ENCODE results near the gene CREB3L4. TPM values are rescaled to one million over a fixed set of nuclear protein-coding genes. Genes with fewer than 3 reads are reported as not detected.

Gene CREB3L4
- total and polyA plus RNA-seq, 2 donors (not counting 1 experiment from before 2014, with no cell fraction given), result 3.7 to 6.4 TPM

- no peaks in the 10 kb centered on the region for H3K27me3 ChIP-seq (ENCODE audit: control insufficient read depth, insufficient read depth, low read length)
- peak overlapping the region; percentile 52 for H2AFZ ChIP-seq (ENCODE audit: low read length)
- peak overlapping the region; percentile 66 to 91 (median 84) for H3K4me3 ChIP-seq (replicated peaks in 1 of 4; ENCODE audit: control extremely low read depth in 1 of 4, insufficient read depth in 1 of 4, low read depth in 3 of 4, low read length in 4 of 4)
- peaks cover 4% of the 10 kb centered on the region for H3K4me1 ChIP-seq (ENCODE audit: control insufficient read depth, extremely low read depth, insufficient read depth, low read length)
- H3K9me3 ChIP-seq (ENCODE audit: control insufficient read depth, insufficient read depth, low read depth, low read length), result no peaks in the 10 kb centered on the region
- peak overlapping the region; percentile 94 for H3K9ac ChIP-seq (ENCODE audit: insufficient read depth, low read length)
- H3K79me2 ChIP-seq (ENCODE audit: control insufficient read depth, insufficient read depth, low read length), result peaks cover 15% of the 10 kb centered on the region
- TF ChIP-seq CTCF (conservative IDR thresholded peaks at IDR 0.05 in 1 of 2, IDR thresholded peaks at IDR 0.05 in 1 of 2; ENCODE audit: low read depth in 1 of 2, low read length in 2 of 2) (no peak), EZH2 (IDR thresholded peaks at IDR 0.05; ENCODE audit: low read length, missing control alignments) (no peak)
- peak overlapping the region; percentile 99 for H3K4me2 ChIP-seq (ENCODE audit: extremely low read depth, insufficient read depth, low read length)
- H4K20me1 ChIP-seq (ENCODE audit: control insufficient read depth, extremely low read depth, insufficient read depth, low read length), result no peaks in the 10 kb centered on the region
- peaks cover 15% of the 10 kb centered on the region for H3K36me3 ChIP-seq (ENCODE audit: control insufficient read depth, insufficient read depth, low read length)
- peak; percentile 61 to 70 for DNase-seq (ENCODE audit: low read depth in 2 of 2)
- peak overlapping the region; percentile 94 for H3K27ac ChIP-seq (ENCODE audit: insufficient read depth, low read length)
Observed at GRCh38 chr1:153945795-153946621, 21.7 kb upstream of the CREB3L4 start.

- H2AFZ ChIP-seq (ENCODE audit: low read length), result peak within 1 kb of the TSS; percentile 52
- H3K9ac ChIP-seq (ENCODE audit: insufficient read depth, low read length), result peak within 1 kb of the TSS; percentile 94
- peaks cover 18% of the 10 kb centered on the region for H3K36me3 ChIP-seq (ENCODE audit: control insufficient read depth, insufficient read depth, low read length)
- peak; percentile 64 to 73 for DNase-seq (ENCODE audit: low read depth in 2 of 2)
- peak within 1 kb of the TSS; percentile 99 for H3K4me2 ChIP-seq (ENCODE audit: extremely low read depth, insufficient read depth, low read length)
- peaks cover 4% of the 10 kb centered on the region for H3K4me1 ChIP-seq (ENCODE audit: control insufficient read depth, extremely low read depth, insufficient read depth, low read length)
- H3K27me3 ChIP-seq (ENCODE audit: control insufficient read depth, insufficient read depth, low read length), result no peaks in the 10 kb centered on the region
- no peaks in the 10 kb centered on the region for H3K9me3 ChIP-seq (ENCODE audit: control insufficient read depth, insufficient read depth, low read depth, low read length)
- peak within 1 kb of the TSS; percentile 94 for H3K27ac ChIP-seq (ENCODE audit: insufficient read depth, low read length)
- peaks cover 15% of the 10 kb centered on the region for H3K79me2 ChIP-seq (ENCODE audit: control insufficient read depth, insufficient read depth, low read length)
- H4K20me1 ChIP-seq (ENCODE audit: control insufficient read depth, extremely low read depth, insufficient read depth, low read length), result no peaks in the 10 kb centered on the region
- peak within 1 kb of the TSS; percentile 66 to 91 (median 84) for H3K4me3 ChIP-seq (replicated peaks in 1 of 4; ENCODE audit: control extremely low read depth in 1 of 4, insufficient read depth in 1 of 4, low read depth in 3 of 4, low read length in 4 of 4)
- no peak for TF ChIP-seq EZH2 (IDR thresholded peaks at IDR 0.05; ENCODE audit: low read length, missing control alignments)
- TF ChIP-seq CTCF (conservative IDR thresholded peaks at IDR 0.05 in 1 of 2, IDR thresholded peaks at IDR 0.05 in 1 of 2; ENCODE audit: low read depth in 1 of 2, low read length in 2 of 2), result peak; percentile 75 to 80
Observed at GRCh38 chr1:153946622-153947241, 21.0 kb upstream of the CREB3L4 start, which contains the start of gene DENND4B. TSS of gene DENND4B (minus strand) at chr1:153946718. CDS start at chr1:153944374, 2,344 bp downstream.

- Histone ChIP-seq H3K4me3 (replicated peaks in 1 of 4; ENCODE audit: control extremely low read depth in 1 of 4, insufficient read depth in 1 of 4, low read depth in 3 of 4, low read length in 4 of 4) (no peak overlapping the region), H3K27ac (ENCODE audit: insufficient read depth, low read length) (no peak overlapping the region), H3K9me3 (ENCODE audit: control insufficient read depth, insufficient read depth, low read depth, low read length) (no peaks in the 10 kb centered on the region), H3K4me1 (ENCODE audit: control insufficient read depth, extremely low read depth, insufficient read depth, low read length) (peaks cover 2% of the 10 kb centered on the region), H3K27me3 (ENCODE audit: control insufficient read depth, insufficient read depth, low read length) (no peaks in the 10 kb centered on the region), H4K20me1 (ENCODE audit: control insufficient read depth, extremely low read depth, insufficient read depth, low read length) (no peaks in the 10 kb centered on the region), H2AFZ (ENCODE audit: low read length) (no peak overlapping the region), H3K9ac (ENCODE audit: insufficient read depth, low read length) (no peak overlapping the region), H3K4me2 (ENCODE audit: extremely low read depth, insufficient read depth, low read length) (no peak overlapping the region), H3K79me2 (ENCODE audit: control insufficient read depth, insufficient read depth, low read length) (peaks cover 19% of the 10 kb centered on the region), H3K36me3 (ENCODE audit: control insufficient read depth, insufficient read depth, low read length) (peaks cover 20% of the 10 kb centered on the region)
- DNase-seq (ENCODE audit: low read depth in 2 of 2), result no peak
- TF ChIP-seq EZH2 (IDR thresholded peaks at IDR 0.05; ENCODE audit: low read length, missing control alignments) (no peak), CTCF (conservative IDR thresholded peaks at IDR 0.05 in 1 of 2, IDR thresholded peaks at IDR 0.05 in 1 of 2; ENCODE audit: low read depth in 1 of 2, low read length in 2 of 2) (no peak)
Observed at GRCh38 chr1:153951183-153951582, 16.5 kb upstream of the CREB3L4 start.

Measured in fibroblast of lung (primary cell).